DMS79 (cell line): ENCODE results near the gene UNC119.
"Not testable (repeated sequence)": the region's sequence is repeated elsewhere in the genome, so short reads cannot be mapped to it uniquely, and the experiment has no call there.

ENCODE experiments used
- DNase-seq: peaks from one replicate; lab custom pipeline; 2025; lab: John Stamatoyannopoulos, UW

The UNC119 gene

GRCh38 chr17:28552176-28552999 lies at the start of gene UNC119:
Gene UNC119 (minus strand): TSS chr17:28552624. CDS start chr17:28552557, 67 bp downstream.
- peak; percentile 44 for DNase-seq

- DNase-seq = peak; percentile 22
Observed at GRCh38 chr17:28599311-28600184, 47.1 kb upstream of the UNC119 start.

- DNase-seq = peak; percentile 95
Observed at GRCh38 chr17:28598799-28599310, 46.4 kb upstream of the UNC119 start, which contains the start of gene SPAG5. Gene SPAG5 (minus strand): TSS chr17:28599025. CDS start chr17:28598946, 79 bp downstream.

GRCh38 chr17:28598389-28598788 lies 46.0 kb upstream of the UNC119 start:
- no peak for DNase-seq

- DNase-seq = no peak
Observed at GRCh38 chr17:28597606-28598383, 45.4 kb upstream of the UNC119 start.

- DNase-seq = no peak
Observed at GRCh38 chr17:28592260-28592659, 39.8 kb upstream of the UNC119 start.

GRCh38 chr17:28585851-28586250 lies 33.4 kb upstream of the UNC119 start:
- no peak for DNase-seq

- no peak for DNase-seq
Observed at GRCh38 chr17:28584434-28584833, 32.0 kb upstream of the UNC119 start.

- no peak for DNase-seq
Observed at GRCh38 chr17:28582513-28582912, 30.1 kb upstream of the UNC119 start.

GRCh38 chr17:28580959-28581358 lies 28.5 kb upstream of the UNC119 start:
- no peak for DNase-seq

GRCh38 chr17:28579526-28579925 lies 27.1 kb upstream of the UNC119 start:
- DNase-seq = no peak

GRCh38 chr17:28578246-28579195 lies 26.1 kb upstream of the UNC119 start:
- DNase-seq = no peak

GRCh38 chr17:28577466-28577824 lies 25.0 kb upstream of the UNC119 start:
- no peak for DNase-seq

GRCh38 chr17:28576758-28577465 lies 24.5 kb upstream of the UNC119 start, which contains the start of gene ALDOC:
Gene ALDOC (minus strand): TSS chr17:28576895. CDS start chr17:28575532, 1,363 bp downstream.
- no peak for DNase-seq

GRCh38 chr17:28576016-28576415 lies 23.6 kb upstream of the UNC119 start:
- DNase-seq = not testable (repeated sequence)

GRCh38 chr17:28575126-28575795 lies 22.8 kb upstream of the UNC119 start:
- no peak for DNase-seq

GRCh38 chr17:28574526-28574925 lies 22.1 kb upstream of the UNC119 start:
- DNase-seq = no peak

- DNase-seq = no peak
Observed at GRCh38 chr17:28573966-28574480, 21.6 kb upstream of the UNC119 start.

GRCh38 chr17:28573521-28573920 lies 21.1 kb upstream of the UNC119 start:
- DNase-seq = no peak
